ENCODE data around the gene SLC7A14.

SLC7A14 gene

DNA sequence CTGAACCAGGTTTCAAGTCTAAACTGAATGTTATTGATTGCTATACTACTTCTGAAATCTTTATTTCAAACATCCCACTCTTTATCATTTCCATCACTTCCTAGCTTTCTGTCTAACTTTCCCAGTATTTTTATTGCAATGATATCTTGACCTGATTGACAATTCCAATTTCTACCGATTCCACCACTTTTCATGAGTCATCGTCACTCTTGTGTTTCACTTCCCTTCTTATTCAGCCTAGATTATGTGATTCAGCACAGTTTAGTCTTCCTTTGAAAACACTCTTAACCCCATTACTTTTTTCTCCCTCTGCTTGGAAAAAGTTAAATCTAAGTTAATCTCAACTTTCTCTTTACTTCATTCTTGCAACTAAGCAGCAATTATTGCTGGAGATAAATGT is 62.6 kb downstream of the SLC7A14 start:
- TF ChIP-seq SIN3A (IDR thresholded peaks at IDR 0.05; ENCODE audit: borderline replicate concordance, insufficient read depth, low read length) (no peak), TAF1 (IDR thresholded peaks at IDR 0.05; ENCODE audit: borderline replicate concordance, insufficient read depth, low read length) (no peak), FOXP2 (optimal IDR thresholded peaks at IDR 0.05; ENCODE audit: borderline replicate concordance, extremely low read depth, extremely low read length, insufficient read depth) (no peak), REST (IDR thresholded peaks at IDR 0.05; ENCODE audit: insufficient read depth in 1 of 2, low read depth in 2 of 2, low read length in 2 of 2) (no peak), POLR2AphosphoS5 (IDR thresholded peaks at IDR 0.05; ENCODE audit: low read depth, low read length) (no peak)

DNA sequence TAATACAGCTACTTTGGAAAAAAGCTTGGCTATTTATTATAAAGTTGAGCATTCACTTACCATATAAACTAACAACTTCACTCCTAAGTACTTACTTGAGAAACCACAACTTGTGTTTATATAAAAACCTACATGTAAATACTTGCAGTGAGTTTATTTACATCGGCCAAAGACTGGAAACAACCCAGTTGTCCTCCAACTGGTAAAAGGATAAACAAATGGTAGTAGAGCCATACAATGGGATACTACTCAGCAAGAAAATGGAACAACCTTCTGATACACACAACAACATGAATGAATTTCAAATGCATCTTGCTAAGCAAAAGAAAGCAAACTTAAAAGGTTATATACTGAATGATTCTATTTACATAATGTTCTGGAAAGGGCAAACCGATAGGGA is 63.7 kb downstream of the SLC7A14 start:
- TF ChIP-seq POLR2AphosphoS5 (IDR thresholded peaks at IDR 0.05; ENCODE audit: low read depth, low read length) (no peak), REST (IDR thresholded peaks at IDR 0.05; ENCODE audit: insufficient read depth in 1 of 2, low read depth in 2 of 2, low read length in 2 of 2) (no peak), TAF1 (IDR thresholded peaks at IDR 0.05; ENCODE audit: borderline replicate concordance, insufficient read depth, low read length) (no peak), FOXP2 (optimal IDR thresholded peaks at IDR 0.05; ENCODE audit: borderline replicate concordance, extremely low read depth, extremely low read length, insufficient read depth) (no peak), SIN3A (IDR thresholded peaks at IDR 0.05; ENCODE audit: borderline replicate concordance, insufficient read depth, low read length) (no peak)

GRCh38 chr3:170520996-170521395 is 64.9 kb downstream of the SLC7A14 start:
- TF ChIP-seq REST (IDR thresholded peaks at IDR 0.05; ENCODE audit: insufficient read depth in 1 of 2, low read depth in 2 of 2, low read length in 2 of 2) (no peak), SIN3A (IDR thresholded peaks at IDR 0.05; ENCODE audit: borderline replicate concordance, insufficient read depth, low read length) (no peak), TAF1 (IDR thresholded peaks at IDR 0.05; ENCODE audit: borderline replicate concordance, insufficient read depth, low read length) (no peak), FOXP2 (optimal IDR thresholded peaks at IDR 0.05; ENCODE audit: borderline replicate concordance, extremely low read depth, extremely low read length, insufficient read depth) (no peak), POLR2AphosphoS5 (IDR thresholded peaks at IDR 0.05; ENCODE audit: low read depth, low read length) (no peak)

- TF ChIP-seq REST (IDR thresholded peaks at IDR 0.05; ENCODE audit: insufficient read depth in 1 of 2, low read depth in 2 of 2, low read length in 2 of 2), result no peak
- TF ChIP-seq FOXP2 (optimal IDR thresholded peaks at IDR 0.05; ENCODE audit: borderline replicate concordance, extremely low read depth, extremely low read length, insufficient read depth), result no peak
- TF ChIP-seq SIN3A (IDR thresholded peaks at IDR 0.05; ENCODE audit: borderline replicate concordance, insufficient read depth, low read length), result no peak
- TF ChIP-seq POLR2AphosphoS5 (IDR thresholded peaks at IDR 0.05; ENCODE audit: low read depth, low read length), result no peak
- TF ChIP-seq TAF1 (IDR thresholded peaks at IDR 0.05; ENCODE audit: borderline replicate concordance, insufficient read depth, low read length), result no peak
Observed at GRCh38 chr3:170517242-170517945, 68.5 kb downstream of the SLC7A14 start.

Measured in PFSK-1 (cell line).